ENCODE data around the gene MPPED1.

MPPED1 gene

DNA sequence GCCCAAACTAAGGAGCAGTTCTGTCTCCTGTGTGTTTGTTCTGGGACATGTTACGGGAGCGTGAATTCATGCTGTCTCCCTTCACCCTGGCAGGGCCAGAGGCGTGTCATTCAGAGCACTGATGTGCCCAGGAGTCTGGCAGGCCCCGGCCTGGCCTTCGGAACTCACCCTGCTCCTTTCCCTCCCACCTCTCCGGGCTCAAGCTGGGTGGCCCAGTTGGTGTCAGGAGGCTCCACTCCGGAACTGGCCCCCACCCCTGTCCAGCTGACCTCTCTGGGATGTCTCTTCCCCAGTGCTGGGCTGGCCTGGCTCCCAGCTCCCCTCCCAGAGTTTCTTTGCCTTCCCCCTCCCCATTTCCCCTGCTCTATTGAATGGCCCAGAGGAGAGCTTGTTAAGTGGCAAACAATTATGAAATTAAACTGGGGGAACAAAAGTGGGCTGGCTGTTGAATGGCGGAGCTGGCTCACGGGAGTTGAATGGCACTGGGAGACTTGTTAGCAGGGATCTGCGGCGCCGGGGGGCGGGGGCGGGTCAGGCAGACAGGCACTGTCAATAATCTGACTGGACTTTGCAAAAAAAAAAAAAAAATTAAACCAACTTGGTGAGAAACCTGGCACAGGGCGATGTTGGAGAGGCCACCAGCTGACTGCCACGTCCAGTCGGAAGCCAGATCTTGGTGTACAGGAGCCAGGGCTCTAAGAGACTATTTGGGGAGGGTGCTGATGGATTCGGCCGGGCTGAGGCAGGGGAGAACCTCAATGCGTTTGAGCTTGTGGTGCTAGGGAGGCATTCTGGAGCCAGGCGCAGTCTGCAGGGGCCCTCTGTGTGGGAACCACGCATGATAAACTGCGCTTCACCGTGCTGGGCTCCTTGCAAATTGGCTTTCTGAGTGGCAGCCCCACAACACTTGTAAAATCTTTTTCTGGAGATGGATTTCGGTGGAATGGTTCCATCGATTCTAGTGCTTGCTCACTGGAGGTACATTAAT, 1.3 kb downstream of the MPPED1 start:
- H3K9me3 ChIP-seq (ENCODE audit: control insufficient read depth, insufficient read depth, low read length) = no peaks in the 10 kb centered on the region
- H3K4me1 ChIP-seq (ENCODE audit: insufficient read depth, low read length) = peaks cover 3% of the 10 kb centered on the region
- no peak overlapping the region for H3K9ac ChIP-seq (ENCODE audit: low read depth, low read length)
- H3K36me3 ChIP-seq (ENCODE audit: insufficient read depth, low read length) = no peaks in the 10 kb centered on the region

DNA sequence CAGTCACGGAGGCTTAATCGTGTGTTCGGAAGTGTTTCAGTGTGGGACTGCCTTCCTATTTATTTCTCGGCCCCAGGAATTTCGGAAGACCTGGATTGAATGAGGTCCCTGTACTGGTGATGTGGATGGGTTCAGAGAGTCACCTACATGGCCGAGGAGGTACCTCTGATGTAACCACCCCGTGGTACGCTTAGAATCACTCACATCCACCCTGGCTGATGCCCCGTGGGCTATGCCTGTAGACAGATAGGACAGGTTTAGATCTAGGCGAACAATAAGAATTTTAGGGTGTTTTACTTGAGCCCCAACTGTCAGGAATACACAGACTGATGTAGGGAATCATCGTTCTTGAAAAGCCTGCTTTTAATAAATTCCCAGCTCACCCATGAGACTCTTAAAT, 2.0 kb downstream of the MPPED1 start:
- no peaks in the 10 kb centered on the region for H3K36me3 ChIP-seq (ENCODE audit: insufficient read depth, low read length)
- H3K9ac ChIP-seq (ENCODE audit: low read depth, low read length) = no peak overlapping the region
- no peaks in the 10 kb centered on the region for H3K9me3 ChIP-seq (ENCODE audit: control insufficient read depth, insufficient read depth, low read length)
- peaks cover 3% of the 10 kb centered on the region for H3K4me1 ChIP-seq (ENCODE audit: insufficient read depth, low read length)

DNA sequence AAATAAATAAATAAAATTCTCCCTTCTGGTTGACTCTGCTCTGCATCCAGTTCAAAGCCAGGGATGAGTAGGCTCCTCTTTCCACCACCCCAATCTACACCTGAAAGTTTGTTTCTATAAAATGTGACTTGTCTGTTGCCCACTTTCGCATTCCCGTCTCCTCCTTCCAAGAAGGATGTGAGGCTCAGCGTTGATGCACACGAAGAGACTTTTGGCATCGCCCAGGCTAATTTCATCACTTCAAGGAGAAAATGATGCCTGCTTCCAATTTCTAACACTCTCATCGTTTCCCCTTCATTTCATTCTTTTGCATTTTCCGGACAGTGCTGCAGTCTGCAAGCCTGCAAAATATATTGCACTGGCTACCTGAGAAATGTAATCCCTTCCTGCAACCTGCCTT, 3.9 kb downstream of the MPPED1 start:
- Histone ChIP-seq H3K9ac (ENCODE audit: low read depth, low read length) (no peak overlapping the region), H3K4me1 (ENCODE audit: insufficient read depth, low read length) (peaks cover 3% of the 10 kb centered on the region), H3K9me3 (ENCODE audit: control insufficient read depth, insufficient read depth, low read length) (no peaks in the 10 kb centered on the region), H3K36me3 (ENCODE audit: insufficient read depth, low read length) (no peaks in the 10 kb centered on the region)

GRCh38 chr22:43417555-43417954, 5.7 kb downstream of the MPPED1 start:
- Histone ChIP-seq H3K4me1 (ENCODE audit: insufficient read depth, low read length) (peaks cover 2% of the 10 kb centered on the region), H3K9ac (ENCODE audit: low read depth, low read length) (no peak overlapping the region), H3K36me3 (ENCODE audit: insufficient read depth, low read length) (no peaks in the 10 kb centered on the region), H3K9me3 (ENCODE audit: control insufficient read depth, insufficient read depth, low read length) (no peaks in the 10 kb centered on the region)

DNA sequence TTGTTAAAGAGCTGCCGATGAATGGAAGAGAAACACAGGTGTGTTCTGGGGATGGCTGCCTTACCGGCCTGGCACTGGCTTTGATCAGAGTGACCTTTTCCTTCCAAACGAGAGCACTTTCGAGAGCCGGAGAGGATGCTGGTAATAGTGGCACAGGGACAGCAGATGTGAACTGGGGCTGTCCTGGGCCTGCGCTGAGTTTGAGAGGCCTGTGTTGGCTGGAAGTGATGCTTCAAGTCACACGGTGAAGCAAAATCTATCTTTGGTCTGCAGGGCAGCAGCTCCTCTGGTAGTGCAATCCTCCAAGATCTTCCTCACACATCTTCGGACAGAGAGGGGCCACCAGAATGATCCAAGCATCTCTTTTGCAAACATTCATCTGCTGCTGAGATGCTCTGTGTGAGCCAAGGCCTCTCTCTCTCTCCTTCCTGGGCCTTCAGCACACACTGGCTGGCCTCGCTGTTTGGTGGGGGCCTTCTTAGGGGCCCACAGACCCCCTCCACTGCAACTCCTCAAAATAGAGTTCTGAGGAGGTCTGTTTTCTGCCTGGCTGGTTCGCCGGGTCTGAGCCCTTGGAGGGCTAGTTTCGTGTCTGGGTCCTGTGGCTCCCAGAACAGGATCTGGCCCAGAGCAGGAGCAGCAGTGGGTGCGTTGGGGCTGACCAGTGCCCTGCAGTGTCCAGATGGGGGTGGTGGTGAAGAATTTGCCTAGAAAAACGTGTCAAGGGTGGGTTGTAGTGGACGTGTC, 6.4 kb downstream of the MPPED1 start:
- Histone ChIP-seq H3K36me3 (ENCODE audit: insufficient read depth, low read length) (no peaks in the 10 kb centered on the region), H3K4me1 (ENCODE audit: insufficient read depth, low read length) (no peaks in the 10 kb centered on the region), H3K9me3 (ENCODE audit: control insufficient read depth, insufficient read depth, low read length) (no peaks in the 10 kb centered on the region), H3K9ac (ENCODE audit: low read depth, low read length) (no peak overlapping the region)

- Histone ChIP-seq H3K36me3 (ENCODE audit: insufficient read depth, low read length) (no peaks in the 10 kb centered on the region), H3K9ac (ENCODE audit: low read depth, low read length) (no peak overlapping the region), H3K4me1 (ENCODE audit: insufficient read depth, low read length) (no peaks in the 10 kb centered on the region), H3K9me3 (ENCODE audit: control insufficient read depth, insufficient read depth, low read length) (no peaks in the 10 kb centered on the region)
Measured at GRCh38 chr22:43419371-43420080, 7.7 kb downstream of the MPPED1 start.

- Histone ChIP-seq H3K9ac (ENCODE audit: low read depth, low read length) (no peak overlapping the region), H3K36me3 (ENCODE audit: insufficient read depth, low read length) (no peaks in the 10 kb centered on the region), H3K9me3 (ENCODE audit: control insufficient read depth, insufficient read depth, low read length) (no peaks in the 10 kb centered on the region), H3K4me1 (ENCODE audit: insufficient read depth, low read length) (no peaks in the 10 kb centered on the region)
Measured at GRCh38 chr22:43421046-43421665, 9.3 kb downstream of the MPPED1 start.

GRCh38 chr22:43421914-43422615, 10.3 kb downstream of the MPPED1 start:
- Histone ChIP-seq H3K9me3 (ENCODE audit: control insufficient read depth, insufficient read depth, low read length) (no peaks in the 10 kb centered on the region), H3K36me3 (ENCODE audit: insufficient read depth, low read length) (no peaks in the 10 kb centered on the region), H3K4me1 (ENCODE audit: insufficient read depth, low read length) (no peaks in the 10 kb centered on the region), H3K9ac (ENCODE audit: low read depth, low read length) (no peak overlapping the region)

GRCh38 chr22:43423046-43423445, 11.2 kb downstream of the MPPED1 start:
- Histone ChIP-seq H3K4me1 (ENCODE audit: insufficient read depth, low read length) (no peaks in the 10 kb centered on the region), H3K36me3 (ENCODE audit: insufficient read depth, low read length) (no peaks in the 10 kb centered on the region), H3K9me3 (ENCODE audit: control insufficient read depth, insufficient read depth, low read length) (no peaks in the 10 kb centered on the region), H3K9ac (ENCODE audit: low read depth, low read length) (no peak overlapping the region)

- H3K36me3 ChIP-seq (ENCODE audit: insufficient read depth, low read length) = no peaks in the 10 kb centered on the region
- H3K9ac ChIP-seq (ENCODE audit: low read depth, low read length) = no peak overlapping the region
- H3K9me3 ChIP-seq (ENCODE audit: control insufficient read depth, insufficient read depth, low read length) = no peaks in the 10 kb centered on the region
- no peaks in the 10 kb centered on the region for H3K4me1 ChIP-seq (ENCODE audit: insufficient read depth, low read length)
Measured at GRCh38 chr22:43424201-43424600, 12.4 kb downstream of the MPPED1 start.

DNA sequence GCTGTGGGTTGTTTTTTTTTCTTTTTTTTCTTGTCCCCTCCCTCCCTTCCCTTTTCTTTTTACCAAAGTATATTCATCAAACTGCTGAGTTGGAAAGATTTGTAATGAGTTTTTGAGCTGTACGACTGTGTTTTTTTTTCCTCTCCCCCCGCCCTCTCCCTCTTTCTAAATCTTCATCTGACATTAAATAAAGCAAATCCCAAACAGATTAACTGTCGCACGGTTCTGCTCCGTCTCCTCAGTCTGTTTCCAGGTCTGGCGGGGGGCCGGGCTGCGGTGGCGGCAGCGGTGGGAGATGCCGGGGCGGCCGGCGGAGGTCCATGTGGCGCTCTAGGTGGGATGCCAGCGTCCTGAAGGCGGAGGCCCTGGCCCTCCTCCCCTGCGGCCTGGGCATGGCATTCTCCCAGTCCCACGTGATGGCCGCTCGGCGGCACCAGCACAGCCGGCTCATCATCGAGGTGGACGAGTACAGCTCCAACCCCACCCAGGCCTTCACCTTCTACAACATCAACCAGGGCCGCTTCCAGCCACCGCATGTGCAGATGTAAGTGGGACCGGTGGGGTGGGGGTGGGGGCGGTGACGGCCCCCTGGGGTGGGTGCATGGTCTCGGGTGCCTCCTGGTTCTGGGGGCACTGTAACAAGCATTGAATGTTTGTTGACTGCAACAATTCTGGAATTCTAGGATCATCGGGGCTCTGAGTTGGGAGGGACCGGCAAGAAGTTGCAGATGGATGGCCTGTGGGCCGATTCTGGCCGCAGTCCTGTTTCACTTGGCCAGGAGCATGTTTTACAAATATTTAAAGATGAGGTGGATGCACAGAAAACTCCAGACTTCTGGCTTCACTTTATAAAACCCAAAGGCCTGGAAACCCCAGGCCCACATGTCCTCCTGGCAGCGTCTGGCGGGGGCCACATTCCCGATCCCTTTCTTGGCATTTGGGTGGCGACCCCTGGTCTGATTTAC, 13.1 kb downstream of the MPPED1 start:
- Histone ChIP-seq H3K9me3 (ENCODE audit: control insufficient read depth, insufficient read depth, low read length) (no peaks in the 10 kb centered on the region), H3K36me3 (ENCODE audit: insufficient read depth, low read length) (no peaks in the 10 kb centered on the region), H3K9ac (ENCODE audit: low read depth, low read length) (no peak overlapping the region), H3K4me1 (ENCODE audit: insufficient read depth, low read length) (no peaks in the 10 kb centered on the region)

GRCh38 chr22:43425976-43426785, 14.4 kb downstream of the MPPED1 start:
- no peak overlapping the region for H3K9ac ChIP-seq (ENCODE audit: low read depth, low read length)
- no peaks in the 10 kb centered on the region for H3K9me3 ChIP-seq (ENCODE audit: control insufficient read depth, insufficient read depth, low read length)
- no peaks in the 10 kb centered on the region for H3K36me3 ChIP-seq (ENCODE audit: insufficient read depth, low read length)
- no peaks in the 10 kb centered on the region for H3K4me1 ChIP-seq (ENCODE audit: insufficient read depth, low read length)
